GM18870 (cell line): ENCODE measurements around the gene HDAC4.

Experiments used
- ATAC-seq: cut with Tn5 transposase; IDR thresholded peaks from one replicate; pipeline ENCODE4 v1.9.1; 2021; ENCODE audit warnings: moderate library complexity; ENCODE audit not compliant: unreplicated experiment

HDAC4 gene

DNA sequence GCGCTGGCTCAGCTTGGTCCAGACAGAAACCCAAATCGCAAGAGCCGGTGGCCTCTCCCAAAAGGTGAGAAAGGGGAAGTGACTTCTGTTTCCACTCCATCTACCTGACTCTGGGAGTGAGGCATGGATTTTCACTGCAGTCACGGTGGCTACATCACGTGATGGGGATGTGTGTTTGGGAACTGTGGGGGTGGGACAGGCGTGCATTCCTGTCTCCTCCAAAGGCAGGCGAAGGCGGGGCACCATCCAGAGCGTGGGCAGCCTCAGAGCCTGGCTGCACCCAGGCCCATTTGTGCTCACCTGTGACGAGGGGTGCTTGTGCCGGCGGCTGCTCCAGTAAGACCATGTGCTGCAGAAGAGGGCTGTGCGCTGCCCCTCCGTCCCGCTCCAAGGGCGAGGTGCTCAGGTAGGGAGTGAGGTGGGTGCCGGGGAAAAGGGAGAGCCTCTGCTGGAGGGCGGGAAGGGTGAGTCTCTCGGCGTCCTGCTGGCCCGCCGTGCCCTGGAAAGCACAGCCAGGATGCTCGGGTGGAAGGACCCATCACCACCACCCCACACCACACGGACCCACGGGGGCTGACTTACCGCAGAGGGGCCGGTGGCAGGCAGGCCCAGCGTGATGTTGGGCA, 266.8 kb downstream of the HDAC4 start:
- no peak for ATAC-seq

GRCh38 chr2:239132786-239133185, 268.0 kb downstream of the HDAC4 start:
- ATAC-seq: no peak

DNA sequence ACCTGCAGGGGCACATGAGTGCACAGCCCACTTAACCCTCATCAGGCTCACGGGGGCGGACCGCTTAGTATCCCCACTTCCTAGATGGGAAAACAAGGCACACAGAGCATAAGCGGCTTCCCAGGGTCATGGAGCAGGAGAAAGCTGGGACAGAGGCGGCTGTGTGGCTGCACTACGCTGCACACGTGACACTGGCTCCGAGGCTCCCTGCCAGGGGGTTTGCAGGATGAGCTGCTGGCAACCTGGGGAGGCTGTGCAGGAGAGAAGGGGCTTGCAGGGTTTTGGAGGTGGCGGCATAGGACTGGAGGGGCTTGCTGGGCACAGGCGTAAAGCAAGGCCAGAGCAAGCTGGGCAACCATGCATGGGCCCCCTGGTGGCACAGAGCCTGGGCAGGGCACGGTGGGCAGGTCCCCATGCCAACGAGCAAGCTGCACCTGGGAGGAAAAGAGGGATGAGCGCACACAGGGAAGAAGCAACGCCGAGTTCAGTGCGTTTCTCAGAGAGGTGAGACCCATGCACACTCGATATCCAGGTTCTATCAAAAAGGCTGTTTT, 268.6 kb downstream of the HDAC4 start:
- ATAC-seq: no peak

- no peak for ATAC-seq
These were observed 269.3 kb downstream of the HDAC4 start for GRCh38 chr2:239131521-239131920.

- ATAC-seq: no peak
These were observed 270.0 kb downstream of the HDAC4 start for GRCh38 chr2:239130786-239131325.

GRCh38 chr2:239130041-239130440, 270.8 kb downstream of the HDAC4 start:
- ATAC-seq: no peak

DNA sequence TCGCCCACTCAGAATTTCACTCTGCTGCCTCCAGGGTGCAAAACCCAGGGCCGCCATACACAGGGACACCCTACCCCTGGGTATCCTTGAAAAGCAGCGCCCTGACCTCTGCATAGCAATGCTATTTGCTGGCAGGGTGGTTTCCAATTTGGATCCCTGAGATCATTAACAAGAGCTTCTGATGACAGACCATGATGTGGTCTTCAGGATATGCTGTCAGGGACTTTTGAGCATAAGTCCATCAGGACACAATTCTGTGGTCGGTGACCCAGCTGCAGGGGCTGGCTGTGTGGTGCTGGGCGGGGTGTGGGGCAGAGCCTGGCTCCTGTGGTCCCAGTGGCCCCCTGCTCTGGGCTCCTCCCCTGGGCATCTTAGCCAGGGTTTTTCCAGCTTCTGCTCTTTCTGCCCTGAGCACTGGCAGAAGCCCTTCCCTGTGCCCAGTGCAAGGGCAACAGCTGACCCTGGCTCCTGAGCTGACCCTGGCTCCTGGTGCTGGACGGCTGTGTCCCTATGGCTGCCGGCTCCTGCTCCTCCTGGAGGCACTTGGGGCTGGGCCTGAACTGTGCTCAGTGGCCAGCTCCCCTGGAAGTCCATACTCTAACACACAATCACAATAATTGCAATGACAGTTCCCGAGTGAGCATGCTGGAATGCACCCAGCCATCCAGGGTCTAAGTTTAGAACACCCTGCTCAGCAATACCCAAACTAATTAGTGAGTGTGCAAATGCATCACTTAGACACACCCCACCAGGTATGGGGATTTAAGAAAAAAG, 271.5 kb downstream of the HDAC4 start:
- ATAC-seq: no peak

DNA sequence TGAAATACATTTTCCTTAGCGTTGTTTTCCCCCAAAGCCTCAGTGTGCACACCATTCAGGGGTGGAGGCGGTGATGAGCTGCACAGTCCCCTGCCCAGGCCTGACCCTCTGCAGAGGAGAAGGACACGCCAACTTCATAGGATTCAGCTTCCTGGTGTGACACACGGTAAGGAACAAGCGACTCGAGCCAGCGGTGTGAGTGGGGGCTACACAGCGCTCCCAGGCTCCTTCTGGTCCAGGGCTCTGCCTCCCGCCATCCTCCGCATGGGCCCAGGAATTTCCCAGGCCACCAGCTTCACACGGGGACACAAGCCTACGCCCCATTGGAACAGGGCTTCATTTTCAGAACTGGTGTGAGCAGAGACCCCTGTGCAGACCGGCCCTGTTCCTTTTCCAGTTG, 272.1 kb downstream of the HDAC4 start:
- no peak for ATAC-seq

GRCh38 chr2:239127513-239127912, 273.3 kb downstream of the HDAC4 start:
- ATAC-seq: no peak

DNA sequence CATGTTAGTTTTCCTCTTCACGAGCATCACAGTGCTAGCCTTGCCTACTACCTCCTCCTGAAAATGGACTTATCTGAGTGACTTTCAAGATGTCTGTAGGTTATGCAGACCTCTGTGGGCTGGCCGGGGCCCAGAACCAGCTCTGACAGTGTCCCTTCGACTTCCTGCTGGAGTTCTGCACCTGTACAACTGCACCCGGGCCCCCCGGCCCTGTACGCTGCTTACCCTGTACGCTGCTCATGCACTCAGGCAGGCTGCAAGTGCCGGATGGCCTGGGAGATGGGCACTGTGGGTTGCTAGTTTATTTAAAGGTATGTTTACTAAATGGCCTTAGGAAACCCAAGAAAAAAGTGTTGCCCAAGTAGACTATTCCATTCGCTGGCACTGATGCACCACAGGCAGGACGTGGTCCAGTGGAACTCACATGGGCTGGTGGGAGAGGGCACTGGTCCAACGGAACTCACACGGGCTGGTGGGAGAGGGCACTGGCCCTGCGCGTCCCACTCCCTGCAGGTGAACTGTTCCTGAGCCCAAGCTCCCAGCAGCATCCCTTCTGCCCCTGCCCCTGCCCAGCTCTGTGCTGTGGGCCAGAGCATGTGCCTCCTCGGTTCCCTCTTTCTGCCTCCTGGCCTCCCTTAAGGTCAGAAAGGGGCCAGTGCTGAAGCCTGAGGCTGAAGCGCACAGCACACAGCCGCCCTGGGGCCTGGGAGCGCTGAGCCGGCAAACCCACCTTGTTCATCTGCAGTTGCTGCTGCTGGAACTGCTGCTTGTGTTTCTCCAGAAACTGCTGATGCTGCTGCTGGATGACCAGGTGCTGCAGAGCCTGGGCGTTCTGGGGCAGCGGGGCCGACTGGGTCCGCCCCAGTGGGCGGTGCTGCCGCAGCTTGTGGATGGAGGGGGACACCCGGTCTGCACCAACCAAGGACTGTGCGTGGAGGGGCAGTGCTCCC, 274.8 kb downstream of the HDAC4 start:
- no peak for ATAC-seq

GRCh38 chr2:239124152-239124899, 276.5 kb downstream of the HDAC4 start:
- no peak for ATAC-seq

GRCh38 chr2:239122421-239123110, 278.3 kb downstream of the HDAC4 start:
- ATAC-seq: no peak

DNA sequence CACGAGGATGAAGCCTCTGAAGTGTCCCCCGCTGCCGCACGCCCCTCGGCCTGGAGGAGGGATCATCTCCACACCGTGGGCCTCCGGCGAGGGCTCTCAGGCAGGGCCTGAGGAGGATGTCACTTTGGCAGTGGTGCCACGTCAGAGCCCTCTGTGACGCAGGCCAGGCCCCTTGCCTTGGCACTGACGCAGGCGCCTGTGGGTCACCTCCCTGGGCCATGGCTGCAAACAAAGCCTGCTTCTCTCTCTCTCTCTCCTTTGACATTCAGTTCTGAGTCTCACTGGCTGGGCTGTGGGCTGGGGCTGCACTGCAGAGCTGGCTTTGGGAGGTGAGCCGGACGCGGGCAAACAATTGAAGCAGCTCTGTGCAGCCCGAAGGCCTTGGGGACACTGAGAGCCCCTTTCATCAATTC, 279.2 kb downstream of the HDAC4 start:
- no peak for ATAC-seq

DNA sequence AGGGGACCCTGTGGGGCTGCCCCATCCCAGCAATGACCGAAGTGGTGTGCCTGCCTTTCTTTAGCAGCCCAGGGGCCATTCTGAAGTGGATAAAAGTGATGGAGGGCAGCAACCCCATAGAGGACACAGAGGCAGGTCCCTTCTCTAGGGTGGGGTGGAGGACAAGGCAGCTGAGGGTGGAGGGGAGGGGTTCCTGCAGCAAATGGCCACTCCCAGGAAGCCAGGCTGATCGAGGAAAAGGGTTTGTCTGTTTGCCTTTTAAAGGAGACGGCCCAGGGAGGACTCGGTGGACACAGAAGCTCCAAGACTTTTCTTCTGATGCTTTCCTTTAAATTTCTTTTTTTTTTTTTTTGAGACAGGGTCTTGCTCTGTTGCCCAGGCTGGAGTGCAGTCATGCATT, 280.2 kb downstream of the HDAC4 start:
- no peak for ATAC-seq

DNA sequence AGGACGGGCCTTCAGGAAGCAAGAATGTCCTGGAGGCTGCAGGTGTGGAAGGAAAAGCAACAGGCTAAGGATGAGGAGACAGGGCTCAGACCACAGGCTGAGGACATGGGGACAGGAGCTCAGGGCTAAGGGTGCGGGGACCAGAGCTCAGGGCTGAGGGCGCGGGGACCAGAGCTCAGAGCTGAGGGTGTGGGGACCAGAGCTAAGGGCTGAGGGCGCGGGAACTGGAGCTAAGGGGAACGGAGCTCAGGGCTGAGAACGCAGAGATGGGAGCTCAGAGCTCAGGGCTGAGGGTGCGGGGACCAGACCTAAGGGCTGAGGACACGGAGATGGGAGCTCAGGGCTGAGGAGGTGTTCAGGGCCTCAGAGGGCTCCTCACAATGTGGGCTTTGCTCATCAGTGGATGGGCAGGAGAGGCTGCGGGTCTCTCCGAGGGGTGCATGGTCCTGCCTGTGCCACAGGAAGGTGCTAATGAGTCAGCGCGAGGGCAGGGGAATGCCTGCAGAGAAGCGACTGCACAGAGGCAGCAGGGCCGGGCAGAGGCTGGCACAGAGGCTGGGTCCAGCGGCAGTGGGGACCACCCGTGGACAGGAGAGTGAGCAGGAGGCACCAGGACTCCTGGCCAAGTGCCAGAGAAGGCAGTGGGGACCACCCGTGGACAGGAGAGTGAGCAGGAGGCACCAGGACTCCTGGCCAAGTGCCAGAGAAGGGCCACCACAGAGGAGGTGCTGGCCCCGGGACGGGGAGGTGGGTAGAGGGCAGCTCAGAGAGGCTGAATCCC, 281.3 kb downstream of the HDAC4 start:
- no peak for ATAC-seq

DNA sequence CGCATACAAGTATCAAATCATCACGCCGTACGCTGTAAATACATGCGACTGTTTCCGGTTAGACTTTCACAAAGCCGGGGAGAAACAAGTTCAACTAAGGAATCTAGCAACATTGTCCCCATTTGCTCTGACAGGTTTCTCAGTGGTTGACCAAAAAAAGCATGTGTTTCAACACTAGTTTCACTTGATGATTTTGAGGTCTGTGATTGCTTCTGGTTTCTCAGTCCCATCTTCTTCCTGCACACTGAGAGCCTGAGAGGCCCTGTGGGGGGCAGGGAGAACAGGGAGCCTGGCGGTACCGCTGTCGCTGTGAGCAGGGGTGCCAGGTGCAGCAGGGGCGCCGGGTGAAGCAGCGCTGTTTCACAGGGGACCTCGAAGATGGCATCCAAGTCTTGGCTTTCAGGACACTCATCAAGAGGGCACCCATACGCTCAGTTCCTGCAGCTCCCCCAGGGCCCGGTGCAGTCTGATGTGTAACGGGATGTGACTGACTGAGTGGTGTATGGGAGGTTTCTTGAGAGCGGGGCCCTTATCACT, 282.1 kb downstream of the HDAC4 start:
- no peak for ATAC-seq

DNA sequence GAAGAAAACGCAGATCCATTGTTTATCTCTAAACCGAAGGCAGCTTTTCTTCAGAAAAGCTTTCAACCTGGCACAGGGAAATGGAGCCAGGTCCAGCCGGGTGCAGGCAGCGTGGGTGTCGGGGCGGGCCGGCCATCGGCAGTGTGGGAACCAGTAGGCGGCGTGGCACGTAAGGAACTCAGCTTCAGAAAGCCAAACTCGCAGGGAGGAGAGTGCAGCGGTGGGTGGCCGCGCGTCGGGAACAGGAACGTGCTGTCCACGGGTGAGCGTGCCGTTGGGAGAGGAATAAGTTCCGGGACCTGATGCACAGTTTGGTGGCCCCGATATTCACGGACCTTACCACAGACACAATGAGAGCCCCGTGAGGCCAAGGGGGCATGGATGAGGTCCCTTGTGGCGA, 282.6 kb downstream of the HDAC4 start:
- ATAC-seq: no peak

DNA sequence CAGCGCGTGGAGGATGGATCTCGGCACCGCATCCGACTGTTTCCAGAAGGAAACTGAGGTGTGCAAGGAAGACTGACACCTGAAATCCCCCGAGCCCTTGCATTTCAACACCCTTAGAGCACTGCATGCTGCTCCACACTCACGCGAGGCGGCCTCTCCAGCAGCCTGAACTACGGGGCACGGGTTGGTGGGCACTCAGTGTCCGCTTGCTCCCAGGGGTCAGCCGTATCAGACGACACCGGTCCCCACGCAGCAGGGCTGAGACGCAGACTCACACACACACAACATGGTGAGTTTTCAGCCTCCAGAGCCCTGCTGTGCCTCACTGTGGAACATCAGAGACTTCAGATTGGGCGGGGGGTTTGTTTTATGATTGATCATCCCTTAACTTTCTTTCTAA, 283.0 kb downstream of the HDAC4 start:
- ATAC-seq: no peak
